Dedifferentiated amniotic fluid mesenchymal stem cell (primary cell): ENCODE results near the gene SLC8A2.

Experiments used
- DNase-seq: peaks from one replicate; pipeline ENCODE4 v3.0.0-alpha.2; 2016; ENCODE audit errors: extremely low spot score

The SLC8A2 gene

DNA sequence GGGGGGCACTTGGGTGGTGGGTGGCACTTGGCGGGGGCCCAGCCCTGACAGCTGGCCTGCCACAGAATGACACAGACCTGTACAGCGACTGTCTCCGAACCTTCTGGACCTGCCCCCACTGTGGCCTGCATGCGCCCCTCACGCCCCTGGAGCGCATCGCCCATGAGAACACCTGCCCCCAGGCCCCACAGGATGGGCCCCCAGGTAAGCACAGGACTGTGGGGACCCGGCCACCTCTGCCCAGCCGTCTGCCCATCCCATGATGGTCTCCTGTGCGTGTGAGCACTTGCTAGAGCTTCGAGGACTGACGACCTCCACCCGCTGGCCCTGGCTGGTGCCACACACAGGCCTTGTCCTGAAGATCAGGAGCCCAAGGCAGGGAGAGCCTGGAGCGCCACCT is 90.6 kb downstream of the SLC8A2 start:
- no peak for DNase-seq

DNA sequence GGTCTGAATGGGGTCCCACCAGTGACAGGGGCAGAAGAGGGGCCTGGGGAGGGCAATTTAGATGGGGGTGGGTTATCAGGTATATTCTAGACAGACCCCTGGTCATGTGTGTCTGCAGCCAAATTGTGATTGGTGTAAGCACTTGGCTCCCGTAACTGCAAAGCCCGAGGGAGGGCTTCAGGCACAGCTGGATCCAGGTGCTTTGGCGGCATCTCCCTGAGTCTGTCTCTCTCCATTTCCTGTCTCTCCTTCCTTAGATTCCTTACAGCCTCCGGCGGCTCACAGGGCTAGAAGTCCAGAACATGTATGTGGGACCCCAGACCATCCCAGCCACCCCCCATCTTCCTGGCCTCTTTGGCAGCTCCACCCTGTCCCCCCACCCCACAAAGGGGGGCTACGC is 91.1 kb downstream of the SLC8A2 start:
- no peak for DNase-seq

DNA sequence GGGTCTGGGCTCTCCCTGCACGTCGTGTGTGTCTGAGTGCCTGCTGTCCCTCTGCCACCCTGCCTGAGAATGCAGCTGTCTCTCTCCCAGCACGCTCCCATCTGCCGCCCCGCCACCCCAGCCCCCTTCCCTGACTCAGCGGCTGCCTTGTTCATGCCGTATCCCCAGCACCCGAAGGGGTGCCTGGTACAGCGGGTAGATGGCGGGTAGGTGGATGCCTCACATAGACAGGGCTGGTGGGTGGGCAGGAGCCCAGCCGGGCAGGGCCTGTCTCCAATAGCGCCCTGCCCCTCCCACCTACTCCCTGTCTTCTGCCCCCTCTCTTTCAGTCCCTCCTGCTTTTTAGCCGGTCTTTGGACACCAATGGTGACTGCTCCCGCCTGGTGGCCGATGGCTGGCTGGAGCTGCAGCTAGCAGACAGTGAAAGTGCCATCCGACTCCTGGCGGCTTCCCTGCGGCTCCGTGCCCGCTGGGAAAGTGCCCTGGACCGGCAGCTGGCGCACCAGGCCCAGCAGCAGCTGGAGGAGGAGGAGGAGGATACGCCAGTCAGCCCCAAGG is 92.2 kb downstream of the SLC8A2 start:
- no peak for DNase-seq

DNA sequence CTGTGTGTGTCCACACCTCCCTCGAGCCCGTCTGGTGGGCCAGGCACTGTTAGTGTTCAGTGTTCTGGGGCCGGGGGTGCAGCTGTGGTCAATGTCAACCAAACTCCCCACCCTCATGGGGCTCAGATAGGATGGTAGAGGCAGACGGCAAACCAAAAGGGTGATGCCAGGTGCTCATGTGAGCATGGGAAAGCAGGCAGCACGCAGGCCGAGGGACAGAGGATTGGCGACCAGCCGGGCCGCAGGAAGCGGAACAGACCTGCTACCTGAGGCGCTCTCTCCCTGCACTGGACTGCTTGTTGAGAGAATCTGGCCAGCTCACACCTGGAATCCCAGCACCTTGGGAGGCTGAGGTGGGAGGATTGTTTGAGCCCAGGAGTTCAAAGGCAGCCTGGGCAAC is 93.4 kb downstream of the SLC8A2 start:
- no peak for DNase-seq
